CD8-positive, alpha-beta memory T cell (primary cell): Measurements from ENCODE around the gene EME1. TPM values are rescaled to one million over a fixed set of nuclear protein-coding genes. Genes with fewer than 3 reads are reported as not detected.

ENCODE experiments used
- CTCF ChIA-PET: fragments of 350-600 bp; sonication (Branson Sonifier 250); formaldehyde crosslinking; loops from one replicate; lab custom pipeline; 2021; ENCODE audit warnings: antibody characterized with exemption; lab: Charles Lee
- POLR2A ChIA-PET: fragments of 350-600 bp; sonication (Branson Sonifier 250); formaldehyde crosslinking; loops from one replicate; lab custom pipeline; 2021; ENCODE audit warnings: antibody characterized with exemption; lab: Charles Lee
- DNase-seq, 5 donors: peaks; one replicate each; pipeline versions ENCODE4 v3.0.0 to v3.0.0-alpha.2; 2020 to 2022; ENCODE audit warnings: mixed read lengths in 1 of 5
- H3K27ac ChIP-seq: one replicate; pipeline ENCODE4 v1.7.0; 2013; ENCODE audit warnings: low read depth, mild to moderate bottlenecking, low read length, moderate library complexity
- H3K27me3 ChIP-seq: 2 replicates; pipeline ENCODE4 v1.7.0; 2013; ENCODE audit warnings: low read length, mild to moderate bottlenecking; ENCODE audit not compliant: insufficient read depth, poor library complexity, severe bottlenecking
- H3K36me3 ChIP-seq: 2 replicates; pipeline ENCODE4 v1.7.0; 2013; ENCODE audit warnings: mild to moderate bottlenecking, low read length, moderate library complexity; ENCODE audit not compliant: insufficient read depth
- H3K4me1 ChIP-seq: 2 replicates; pipeline ENCODE4 v1.7.0; 2013; ENCODE audit warnings: mild to moderate bottlenecking, low read length, moderate library complexity; ENCODE audit not compliant: insufficient read depth
- H3K4me3 ChIP-seq: 2 replicates; pipeline ENCODE4 v1.7.0; 2013; ENCODE audit warnings: mild to moderate bottlenecking, low read length
- H3K9me3 ChIP-seq: 2 replicates; pipeline ENCODE4 v1.7.0; 2013; ENCODE audit warnings: mild to moderate bottlenecking, low read length
- H3K27ac Mint-ChIP-seq, 8 donors: one replicate each; pipeline ENCODE4 v1.8.0; 2020 to 2021; ENCODE audit warnings: mixed read lengths in 8 of 8, mild to moderate bottlenecking in 6 of 8, inconsistent platforms in 3 of 8, moderate library complexity in 3 of 8
- H3K27me3 Mint-ChIP-seq, 2 donors: one replicate each; pipeline ENCODE4 v1.8.0; 2020 to 2021; ENCODE audit warnings: mixed read lengths in 2 of 2, mild to moderate bottlenecking in 1 of 2, moderate library complexity in 1 of 2
- H3K36me3 Mint-ChIP-seq, 3 donors: one replicate each; pipeline ENCODE4 v1.8.0; 2020 to 2021; ENCODE audit warnings: mixed read lengths in 3 of 3, inconsistent platforms in 1 of 3, mild to moderate bottlenecking in 1 of 3
- H3K4me1 Mint-ChIP-seq, 3 donors: one replicate each; pipeline ENCODE4 v1.8.0; 2020 to 2021; ENCODE audit warnings: mixed read lengths in 3 of 3, inconsistent platforms in 1 of 3, mild to moderate bottlenecking in 1 of 3
- H3K4me3 Mint-ChIP-seq, 7 donors: one replicate each; pipeline ENCODE4 v1.8.0; 2020 to 2021; ENCODE audit warnings: mixed read lengths in 7 of 7, mild to moderate bottlenecking in 6 of 7, moderate library complexity in 4 of 7, inconsistent platforms in 2 of 7
- H3K9me3 Mint-ChIP-seq, 5 donors: one replicate each; pipeline ENCODE4 v1.8.0; 2020 to 2022; ENCODE audit warnings: mixed read lengths in 5 of 5, mild to moderate bottlenecking in 3 of 5, moderate library complexity in 2 of 5, inconsistent platforms in 1 of 5
- polyA plus RNA-seq: library from polyadenylated mRNA; unstranded; fragments of 300-500 nt; fragmentation: Illumina TruSeq; gene quantifications from one replicate; pipeline ENCODE4 v1.2.3, GENCODE V29; 2021
- total RNA-seq, 2 experiments: library from RNA; stranded (reverse); gene quantifications; one replicate each; pipeline ENCODE4 v1.2.3, GENCODE V29; 2021

Gene EME1
- total and polyA plus RNA-seq, 3 experiments from 2014 or later = 0.43 to 24.8 (median 23.6) TPM

DNA sequence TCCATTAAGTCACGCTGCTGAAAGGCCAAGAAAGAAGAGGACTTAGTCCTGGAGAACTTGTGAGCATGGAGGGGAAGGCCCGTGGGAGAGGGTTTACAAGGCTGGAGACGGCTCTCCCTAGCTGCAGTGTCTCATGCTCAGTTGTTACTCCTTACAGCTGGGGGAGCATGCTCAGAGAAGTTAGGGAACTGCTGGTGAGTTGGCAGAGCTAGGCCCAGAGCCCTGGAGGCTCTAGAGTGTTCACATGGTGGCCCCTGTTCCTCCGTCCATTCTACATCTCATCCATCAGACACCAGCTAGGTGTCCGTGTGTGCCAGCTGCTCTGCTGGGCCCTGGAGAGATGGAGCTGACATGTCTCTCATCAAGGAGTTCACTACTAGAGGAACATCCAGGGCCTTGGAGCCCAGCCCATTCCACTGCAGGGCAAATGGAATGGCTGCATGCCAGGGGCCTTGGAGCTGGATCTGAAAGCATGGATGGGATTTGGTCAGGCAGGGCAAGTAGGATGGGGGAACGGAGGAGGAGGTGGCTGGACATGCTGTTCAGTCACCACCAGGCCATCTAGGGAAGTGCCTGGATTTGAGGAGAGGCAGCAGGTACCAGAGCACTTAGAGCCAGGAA is 20.8 kb upstream of the EME1 start:
- Mint-ChIP-seq H3K27me3 (peaks cover 0 to 3% of the 10 kb centered on the region in 2 donors), H3K27ac (peak overlapping the region in 3 of 8 donors; percentile 52 to 87 (median 72)), H3K9me3 (no peaks in the 10 kb centered on the region), H3K36me3 (peaks cover 0 to 50% (median 1%) of the 10 kb centered on the region in 3 donors), H3K4me1 (peaks cover 24 to 33% (median 29%) of the 10 kb centered on the region in 3 donors), H3K4me3 (peak overlapping the region in 1 of 7 donors; percentile 39)
- DNase-seq = peak in 1 of 5 donors; percentile 2
- Histone ChIP-seq H3K36me3 (no peaks in the 10 kb centered on the region), H3K27ac (no peak overlapping the region), H3K4me3 (no peak overlapping the region), H3K9me3 (no peaks in the 10 kb centered on the region), H3K27me3 (no peaks in the 10 kb centered on the region), H3K4me1 (peaks cover 7% of the 10 kb centered on the region)
- CTCF ChIA-PET = interaction anchor here (1.6 to 2.7 kb wide), 2 partner anchors 9 to 45 kb away, joined by 6 to 16 read pairs; partner anchors contain the start of gene LRRC59
- POLR2A ChIA-PET = interaction anchor here (0.7 kb wide), 1 partner anchor 323 kb away, joined by 3 read pairs; no protein-coding TSS in a partner anchor

GRCh38 chr17:50352693-50353599 is 20.1 kb upstream of the EME1 start:
- Mint-ChIP-seq H3K9me3 (no peaks in the 10 kb centered on the region), H3K27ac (peak overlapping the region in 2 of 8 donors; percentile 69 to 72), H3K27me3 (peaks cover 0 to 3% of the 10 kb centered on the region in 2 donors), H3K36me3 (peaks cover 0 to 56% (median 1%) of the 10 kb centered on the region in 3 donors), H3K4me3 (peak overlapping the region in 1 of 7 donors; percentile 39), H3K4me1 (peaks cover 16 to 26% (median 22%) of the 10 kb centered on the region in 3 donors)
- no peak for DNase-seq
- Histone ChIP-seq H3K27ac (no peak overlapping the region), H3K4me1 (no peaks in the 10 kb centered on the region), H3K4me3 (no peak overlapping the region), H3K27me3 (no peaks in the 10 kb centered on the region), H3K36me3 (no peaks in the 10 kb centered on the region), H3K9me3 (no peaks in the 10 kb centered on the region)
- POLR2A ChIA-PET = no interaction called here
- CTCF ChIA-PET = interaction anchor here (1.6 to 2.7 kb wide), 2 partner anchors 9 to 44 kb away, joined by 6 to 16 read pairs; partner anchors contain the start of gene LRRC59

DNA sequence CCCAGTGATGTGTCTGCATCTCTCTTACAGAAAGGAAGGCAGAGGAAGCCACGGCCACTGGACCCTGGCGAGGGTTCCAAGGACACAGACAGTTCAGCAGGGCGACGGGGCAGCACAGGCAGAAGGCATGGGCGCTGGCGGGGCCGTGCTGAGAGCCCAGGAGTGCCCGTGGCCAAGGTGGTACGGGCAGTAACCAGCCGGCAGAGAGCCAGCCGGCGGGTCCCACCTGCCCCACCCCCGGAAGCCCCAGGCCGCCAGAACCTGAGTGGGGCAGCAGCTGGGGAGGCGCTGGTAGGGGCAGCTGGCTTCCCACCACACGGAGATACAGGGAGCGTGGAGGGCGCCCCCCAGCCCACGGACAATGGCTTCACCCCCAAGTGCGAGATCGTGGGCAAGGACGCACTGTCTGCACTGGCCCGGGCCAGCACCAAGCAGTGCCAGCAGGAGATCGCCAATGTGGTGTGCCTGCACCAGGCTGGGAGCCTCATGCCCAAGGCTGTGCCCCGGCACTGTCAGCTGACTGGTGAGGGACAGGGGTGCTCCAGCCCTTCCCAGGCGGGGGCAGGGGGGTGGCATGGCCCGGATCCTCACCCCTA is 19.3 kb upstream of the EME1 start:
- H3K27ac Mint-ChIP-seq = peak overlapping the region in 1 of 8 donors; percentile 69
- Histone ChIP-seq H3K9me3 (no peaks in the 10 kb centered on the region), H3K27ac (no peak overlapping the region), H3K27me3 (no peaks in the 10 kb centered on the region), H3K4me1 (no peaks in the 10 kb centered on the region), H3K36me3 (peaks cover 6% of the 10 kb centered on the region), H3K4me3 (no peak overlapping the region)
- ChIA-PET CTCF (interaction anchor here (1.6 to 2.7 kb wide), 2 partner anchors 8 to 44 kb away, joined by 6 to 16 read pairs; partner anchors contain the start of gene LRRC59), POLR2A (no interaction called here)
- no peak for DNase-seq
- H3K36me3 Mint-ChIP-seq = peaks cover 0 to 64% (median 1%) of the 10 kb centered on the region in 3 donors
- H3K4me1 Mint-ChIP-seq = peaks cover 9 to 18% (median 16%) of the 10 kb centered on the region in 3 donors
- H3K9me3 Mint-ChIP-seq = no peaks in the 10 kb centered on the region
- peaks cover 0 to 3% of the 10 kb centered on the region in 2 donors for H3K27me3 Mint-ChIP-seq
- H3K4me3 Mint-ChIP-seq = no peak overlapping the region

- H3K27ac ChIP-seq = no peak overlapping the region
- Mint-ChIP-seq H3K9me3 (no peaks in the 10 kb centered on the region), H3K27ac (peak overlapping the region in 2 of 8 donors; percentile 29 to 72), H3K4me1 (peaks cover 9 to 14% (median 14%) of the 10 kb centered on the region in 3 donors), H3K4me3 (no peak overlapping the region), H3K36me3 (peaks cover 0 to 69% (median 1%) of the 10 kb centered on the region in 3 donors), H3K27me3 (peaks cover 0 to 3% of the 10 kb centered on the region in 2 donors)
- H3K4me1 ChIP-seq = no peaks in the 10 kb centered on the region
- DNase-seq = no peak
- ChIA-PET CTCF (no interaction called here), POLR2A (no interaction called here)
- H3K4me3 ChIP-seq = no peak overlapping the region
- H3K9me3 ChIP-seq = no peaks in the 10 kb centered on the region
- H3K27me3 ChIP-seq = no peaks in the 10 kb centered on the region
- peaks cover 6% of the 10 kb centered on the region for H3K36me3 ChIP-seq
Measured at GRCh38 chr17:50354198-50354597, 18.8 kb upstream of the EME1 start.

GRCh38 chr17:50354776-50355175 is 18.3 kb upstream of the EME1 start:
- ChIA-PET POLR2A (no interaction called here), CTCF (no interaction called here)
- peak in 1 of 5 donors; percentile 30 for DNase-seq
- Histone ChIP-seq H3K36me3 (peaks cover 6% of the 10 kb centered on the region), H3K27me3 (no peaks in the 10 kb centered on the region), H3K4me3 (no peak overlapping the region), H3K9me3 (no peaks in the 10 kb centered on the region), H3K4me1 (no peaks in the 10 kb centered on the region), H3K27ac (no peak overlapping the region)
- Mint-ChIP-seq H3K27ac (peak overlapping the region in 1 of 8 donors; percentile 60), H3K4me3 (no peak overlapping the region), H3K27me3 (peaks cover 0 to 3% of the 10 kb centered on the region in 2 donors), H3K36me3 (peaks cover 0 to 73% (median 1%) of the 10 kb centered on the region in 3 donors), H3K9me3 (no peaks in the 10 kb centered on the region), H3K4me1 (peaks cover 9 to 14% (median 14%) of the 10 kb centered on the region in 3 donors)

GRCh38 chr17:50355336-50355700 is 17.7 kb upstream of the EME1 start:
- Mint-ChIP-seq H3K4me1 (peaks cover 9 to 14% (median 14%) of the 10 kb centered on the region in 3 donors), H3K9me3 (no peaks in the 10 kb centered on the region), H3K4me3 (no peak overlapping the region), H3K27ac (peak overlapping the region in 1 of 8 donors; percentile 60), H3K27me3 (peaks cover 0 to 3% of the 10 kb centered on the region in 2 donors), H3K36me3 (peaks cover 0 to 75% (median 1%) of the 10 kb centered on the region in 3 donors)
- no peak for DNase-seq
- Histone ChIP-seq H3K27ac (no peak overlapping the region), H3K4me3 (no peak overlapping the region), H3K4me1 (no peaks in the 10 kb centered on the region), H3K36me3 (peaks cover 6% of the 10 kb centered on the region), H3K27me3 (no peaks in the 10 kb centered on the region), H3K9me3 (no peaks in the 10 kb centered on the region)
- ChIA-PET CTCF (no interaction called here), POLR2A (no interaction called here)

DNA sequence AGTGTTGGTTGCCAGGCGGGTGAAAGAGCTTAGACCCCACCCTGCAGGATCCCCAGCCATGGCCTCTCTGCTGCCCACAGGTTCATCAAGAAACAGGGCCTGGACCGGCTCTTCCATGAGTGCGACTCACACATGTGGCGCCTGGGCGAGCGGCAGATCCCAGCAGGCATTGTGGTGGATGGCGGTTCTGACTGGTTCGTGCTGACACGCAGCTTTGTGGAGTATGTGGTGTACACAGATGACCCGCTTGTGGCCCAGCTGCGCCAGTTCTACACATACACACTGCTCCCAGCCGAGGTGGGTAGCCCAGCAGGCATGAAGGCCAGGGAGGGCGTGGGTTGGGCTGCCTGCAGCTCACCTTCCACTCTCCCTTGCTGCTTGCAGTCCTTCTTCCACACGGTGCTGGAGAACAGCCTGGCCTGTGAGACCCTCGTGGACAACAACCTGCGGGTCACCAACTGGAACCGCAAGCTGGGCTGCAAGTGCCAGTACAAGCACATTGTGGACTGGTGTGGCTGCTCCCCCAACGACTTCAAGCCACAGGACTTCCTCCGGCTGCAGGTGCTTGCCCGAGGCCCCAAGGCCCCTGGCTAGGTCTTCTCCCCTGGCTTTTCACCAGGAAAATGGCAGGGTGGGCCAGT is 17.2 kb upstream of the EME1 start:
- Mint-ChIP-seq H3K9me3 (no peaks in the 10 kb centered on the region), H3K4me1 (peaks cover 9 to 10% (median 10%) of the 10 kb centered on the region in 3 donors), H3K4me3 (no peak overlapping the region), H3K27ac (no peak overlapping the region), H3K36me3 (peaks cover 0 to 77% (median 1%) of the 10 kb centered on the region in 3 donors), H3K27me3 (no peaks in the 10 kb centered on the region)
- POLR2A ChIA-PET = no interaction called here
- no peak overlapping the region for H3K27ac ChIP-seq
- no peaks in the 10 kb centered on the region for H3K27me3 ChIP-seq
- DNase-seq = no peak
- no peaks in the 10 kb centered on the region for H3K9me3 ChIP-seq
- H3K4me3 ChIP-seq = no peak overlapping the region
- H3K4me1 ChIP-seq = no peaks in the 10 kb centered on the region
- H3K36me3 ChIP-seq = peaks cover 6% of the 10 kb centered on the region
- CTCF ChIA-PET = no interaction called here
